GM19351 (cell line): ENCODE data around the gene NUP98.
A peak's percentile ranks its signal among the peaks of the same experiment; 100 is the strongest.

Experiments used
- ATAC-seq: cut with Tn5 transposase; IDR thresholded peaks from one replicate; pipeline ENCODE4 v1.9.1; 2021; ENCODE audit warnings: mild to moderate bottlenecking, moderate library complexity; ENCODE audit not compliant: unreplicated experiment

NUP98 gene

GRCh38 chr11:3797329-3798090 is at the start of gene NUP98:
TSS of gene NUP98 (minus strand) at chr11:3797554. CDS start at chr11:3782117, 15,437 bp downstream.
- ATAC-seq = peak; percentile 94

DNA sequence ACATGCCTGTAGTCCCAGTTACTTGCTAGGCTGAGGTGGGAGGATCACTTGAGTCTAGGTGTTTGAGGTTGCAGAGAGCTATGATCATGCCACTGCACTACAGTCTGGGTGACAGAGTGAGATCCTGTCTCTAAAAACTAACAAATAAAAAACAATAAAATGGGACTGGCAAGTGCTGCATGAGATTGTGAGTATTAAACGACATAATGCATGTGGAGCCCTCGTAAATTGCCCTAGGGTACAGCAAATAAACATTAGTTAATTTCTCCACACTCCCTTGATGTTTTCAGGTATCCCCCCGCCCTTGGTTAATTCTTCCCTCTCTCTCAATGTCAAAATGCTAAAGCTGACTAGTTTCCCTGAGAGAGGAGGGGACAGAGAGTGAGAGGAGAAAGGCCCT is 48.3 kb upstream of the NUP98 start:
- no peak for ATAC-seq

GRCh38 chr11:3845246-3845645 is 47.9 kb upstream of the NUP98 start:
- ATAC-seq = no peak

GRCh38 chr11:3843326-3843725 is 46.0 kb upstream of the NUP98 start:
- no peak for ATAC-seq

- ATAC-seq = peak; percentile 47
Observed at GRCh38 chr11:3841426-3842350, 44.3 kb upstream of the NUP98 start.

DNA sequence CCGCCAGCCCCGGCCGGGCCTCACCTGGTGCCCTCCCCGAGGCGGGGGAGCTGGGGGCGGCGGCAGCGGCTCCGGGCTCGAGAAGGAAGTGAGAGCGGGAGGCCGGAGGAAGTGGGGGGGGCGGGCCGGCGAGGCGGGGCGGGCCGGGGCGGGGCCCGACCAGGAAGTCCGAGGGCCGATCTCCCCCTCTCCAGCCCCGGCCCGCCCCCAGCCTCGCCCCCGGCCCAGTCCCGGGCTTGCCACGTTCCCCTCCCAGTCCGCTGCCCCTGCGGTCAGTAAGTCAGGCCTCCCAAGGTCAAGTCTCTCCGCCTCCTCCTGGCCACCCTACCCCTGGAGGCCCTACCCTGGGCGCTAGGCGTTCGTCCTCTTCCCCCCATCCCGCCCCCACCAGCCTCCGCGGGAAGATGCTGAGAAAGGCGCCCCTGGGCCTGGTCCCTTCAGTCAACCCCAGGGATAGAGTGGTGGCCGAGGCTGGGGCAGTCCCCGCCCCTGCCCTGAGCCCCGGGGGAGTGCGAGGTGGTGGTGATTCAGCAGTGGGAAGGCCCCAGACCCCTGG is 43.6 kb upstream of the NUP98 start, which contains the start of gene RHOG:
Gene RHOG (minus strand): TSS at position 90 of the 556 bp plus-strand sequence. CDS start 12,821 bp downstream, outside the sequence.
- peak; percentile 38 for ATAC-seq

- no peak for ATAC-seq
Observed at GRCh38 chr11:3840004-3840869, 42.9 kb upstream of the NUP98 start.

DNA sequence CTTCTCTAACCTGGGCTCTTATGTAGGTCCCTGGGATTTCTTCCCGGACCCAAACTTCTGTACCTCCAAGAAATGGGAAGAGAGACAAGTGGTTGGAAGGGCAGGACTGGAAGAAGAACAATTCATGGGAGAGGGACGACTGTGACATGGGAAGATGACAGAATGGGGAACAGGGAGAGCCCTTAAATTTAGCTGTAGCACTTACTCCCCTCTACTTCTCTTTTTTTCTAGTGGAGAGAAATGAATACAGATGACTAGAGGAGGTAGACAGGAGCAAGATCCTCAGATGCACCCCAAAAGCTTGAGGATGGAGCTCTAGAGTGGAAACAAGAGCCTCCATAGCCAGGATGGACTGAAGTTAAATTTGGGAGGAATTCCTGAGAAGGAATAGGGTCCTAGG is 41.1 kb upstream of the NUP98 start:
- no peak for ATAC-seq

GRCh38 chr11:3837793-3838192 is 40.4 kb upstream of the NUP98 start:
- ATAC-seq = no peak

DNA sequence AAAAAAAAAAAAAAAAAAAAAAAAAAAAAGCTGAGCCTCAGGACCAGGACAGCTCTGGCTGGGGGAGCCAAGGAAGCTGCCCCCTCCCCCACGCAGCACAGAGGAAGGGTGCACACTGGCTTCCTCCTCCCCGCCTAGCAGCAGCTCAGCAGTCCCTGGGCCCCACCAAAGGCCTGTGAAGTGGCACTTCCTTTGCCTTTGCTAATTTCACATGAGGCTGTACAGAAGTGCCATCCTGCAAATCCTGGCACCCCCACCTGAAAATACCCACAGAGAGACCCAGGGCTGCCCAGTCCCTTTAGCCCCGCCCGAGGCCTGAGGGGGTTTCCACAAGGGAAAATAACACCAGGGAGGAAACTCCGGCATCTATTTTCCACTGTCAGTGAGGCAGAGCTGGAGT is 39.5 kb upstream of the NUP98 start:
- no peak for ATAC-seq

DNA sequence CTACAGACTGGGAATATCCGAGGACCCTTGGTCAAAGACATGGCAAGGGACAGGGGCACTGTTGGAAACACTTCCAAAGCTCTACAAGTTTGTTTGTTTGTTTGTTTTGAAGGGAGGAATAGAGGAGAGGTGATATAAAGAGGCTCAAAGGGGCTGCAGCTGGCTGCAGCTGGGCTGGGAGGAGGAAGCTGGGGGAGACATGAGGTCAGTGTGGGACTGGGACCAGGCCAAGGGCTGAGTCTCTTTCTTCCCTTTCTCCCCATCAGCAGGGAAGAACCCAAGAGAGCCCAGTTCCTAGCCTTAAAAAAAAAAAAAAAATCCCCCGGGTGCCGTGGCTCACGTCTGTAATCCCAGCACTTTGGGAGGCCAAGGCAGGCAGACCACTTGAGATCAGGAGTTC is 38.4 kb upstream of the NUP98 start:
- no peak for ATAC-seq

DNA sequence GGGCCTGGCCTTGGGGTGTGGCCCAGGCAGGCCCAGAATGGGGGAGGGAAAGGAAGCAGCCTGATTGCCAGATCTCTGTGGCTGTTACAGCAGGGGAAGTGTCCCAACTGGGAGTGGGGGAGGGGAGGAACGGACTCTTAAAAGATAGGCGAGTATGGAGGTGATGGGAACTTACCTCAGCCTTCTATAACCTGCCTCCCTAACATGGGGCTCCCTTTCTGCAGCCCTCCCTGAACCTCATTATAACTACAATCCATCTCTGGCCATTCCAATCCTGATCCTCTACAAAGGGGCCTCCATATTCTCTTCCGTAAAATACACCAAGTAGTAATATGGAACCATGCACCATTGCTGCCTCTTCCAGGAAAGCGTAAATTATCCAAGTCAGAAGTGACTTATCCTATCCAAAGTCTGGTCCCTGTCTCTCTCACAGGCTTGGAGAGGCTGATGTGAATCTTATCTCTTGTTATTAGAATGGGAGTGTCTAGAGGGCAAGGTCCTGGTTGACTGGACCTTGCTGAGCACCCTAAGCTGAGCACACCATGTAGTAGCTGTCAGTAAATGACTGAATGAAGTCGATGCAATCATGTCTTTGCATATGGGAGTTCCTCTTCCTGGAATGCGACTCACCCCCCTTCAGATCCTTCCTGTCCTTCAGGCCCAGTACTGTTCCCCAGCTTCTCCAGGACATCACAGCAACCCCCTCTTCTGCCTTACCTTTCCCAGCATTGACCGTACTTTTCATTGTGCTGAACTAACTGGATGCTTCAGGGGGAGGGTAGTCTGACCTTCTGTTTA is 37.5 kb upstream of the NUP98 start:
- ATAC-seq = no peak

DNA sequence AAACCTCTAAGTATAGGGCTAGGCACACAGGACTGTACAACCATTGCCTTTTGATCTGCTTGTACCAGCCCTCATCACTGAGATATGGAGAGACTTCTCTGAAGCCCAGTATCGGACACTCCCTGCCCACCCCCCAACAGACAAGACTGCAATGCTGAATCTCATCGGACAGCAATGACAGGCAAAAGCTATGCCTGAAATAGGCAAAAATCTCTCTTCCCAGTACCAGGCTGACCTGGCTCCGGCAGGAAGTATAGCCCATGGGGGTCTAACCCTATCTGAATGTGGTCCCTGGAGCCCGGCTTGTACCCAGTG is 37.0 kb upstream of the NUP98 start:
- no peak for ATAC-seq

- ATAC-seq = no peak
Observed at GRCh38 chr11:3833449-3833848, 36.1 kb upstream of the NUP98 start.

DNA sequence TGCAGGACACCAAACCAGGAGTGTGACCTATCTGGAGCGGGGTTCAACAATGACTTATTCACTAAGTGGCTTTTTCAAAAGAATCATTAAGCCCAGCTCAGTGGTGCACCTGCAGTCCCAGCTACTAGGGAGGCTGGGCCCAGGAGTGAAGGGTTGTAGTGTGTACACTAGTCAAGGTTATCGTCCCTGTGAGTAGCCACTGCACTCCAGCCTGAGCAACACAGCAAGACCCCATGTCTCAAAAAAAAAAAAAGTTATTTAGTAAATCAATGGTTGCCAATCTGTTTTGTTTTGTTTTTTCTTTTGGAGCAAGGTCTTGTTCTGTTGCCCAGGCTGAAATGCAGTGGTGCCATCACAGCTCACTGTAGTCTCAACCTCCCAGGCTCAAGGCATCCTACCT is 35.5 kb upstream of the NUP98 start:
- ATAC-seq = no peak

DNA sequence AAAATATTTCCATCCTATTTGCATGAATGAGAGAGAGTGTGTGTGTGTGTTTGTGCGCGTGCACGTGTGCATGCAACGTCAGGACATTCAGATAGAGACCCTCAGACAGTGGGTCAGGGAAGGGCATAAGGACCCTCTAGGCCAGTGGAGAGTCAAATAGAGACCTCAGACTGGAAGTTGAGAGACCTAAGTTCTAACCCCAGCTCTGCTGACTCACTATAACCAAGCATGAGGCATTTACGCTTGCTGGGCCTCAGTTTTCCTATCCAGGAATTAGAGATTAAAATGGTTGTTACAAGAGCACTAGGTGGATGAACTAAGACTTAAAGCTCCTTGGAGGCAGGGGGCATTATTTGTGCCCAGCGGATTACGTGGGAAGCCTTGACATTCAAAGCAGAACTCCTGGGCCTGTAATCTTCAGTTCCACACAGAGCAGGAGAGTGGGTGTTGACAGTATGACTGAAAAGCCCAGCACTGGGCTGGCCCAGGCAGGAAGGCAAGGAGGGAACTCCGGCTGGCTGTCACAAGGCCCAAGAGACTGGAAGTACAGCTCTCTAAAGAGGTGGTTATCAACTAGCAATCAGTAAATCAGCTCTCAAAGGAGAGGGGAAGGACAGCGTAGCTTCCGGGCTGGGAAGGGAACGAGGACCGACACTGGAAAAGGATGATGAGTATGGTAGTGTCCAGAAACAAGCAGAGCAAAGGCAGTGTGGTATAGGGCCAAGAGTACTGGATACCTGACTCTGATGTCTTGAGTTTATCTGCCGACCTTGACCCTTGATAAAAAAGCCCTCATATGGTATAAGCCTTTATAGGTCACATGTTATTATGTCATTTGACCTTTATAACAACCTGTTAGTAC is 34.3 kb upstream of the NUP98 start:
- no peak for ATAC-seq

GRCh38 chr11:3830730-3831129 is 33.4 kb upstream of the NUP98 start:
- no peak for ATAC-seq

GRCh38 chr11:3830088-3830487 is 32.7 kb upstream of the NUP98 start:
- ATAC-seq = no peak
